Measurements from ENCODE around the gene PSENEN. TPM values are rescaled to one million over a fixed set of nuclear protein-coding genes. Genes with fewer than 3 reads are reported as not detected.

PSENEN gene
- total RNA-seq (2021) = 69.7 and 77.7 TPM in 2 replicates
- long read RNA-seq, transcript PSENEN-202 (4 exons, 1,661 nt) = major isoform, 9 of 18 reads
- long read RNA-seq, partial matches to known transcripts = 5 of 18 reads
- long read RNA-seq, other reads (novel, unspliced or antisense) = 3 of 18 reads

DNA sequence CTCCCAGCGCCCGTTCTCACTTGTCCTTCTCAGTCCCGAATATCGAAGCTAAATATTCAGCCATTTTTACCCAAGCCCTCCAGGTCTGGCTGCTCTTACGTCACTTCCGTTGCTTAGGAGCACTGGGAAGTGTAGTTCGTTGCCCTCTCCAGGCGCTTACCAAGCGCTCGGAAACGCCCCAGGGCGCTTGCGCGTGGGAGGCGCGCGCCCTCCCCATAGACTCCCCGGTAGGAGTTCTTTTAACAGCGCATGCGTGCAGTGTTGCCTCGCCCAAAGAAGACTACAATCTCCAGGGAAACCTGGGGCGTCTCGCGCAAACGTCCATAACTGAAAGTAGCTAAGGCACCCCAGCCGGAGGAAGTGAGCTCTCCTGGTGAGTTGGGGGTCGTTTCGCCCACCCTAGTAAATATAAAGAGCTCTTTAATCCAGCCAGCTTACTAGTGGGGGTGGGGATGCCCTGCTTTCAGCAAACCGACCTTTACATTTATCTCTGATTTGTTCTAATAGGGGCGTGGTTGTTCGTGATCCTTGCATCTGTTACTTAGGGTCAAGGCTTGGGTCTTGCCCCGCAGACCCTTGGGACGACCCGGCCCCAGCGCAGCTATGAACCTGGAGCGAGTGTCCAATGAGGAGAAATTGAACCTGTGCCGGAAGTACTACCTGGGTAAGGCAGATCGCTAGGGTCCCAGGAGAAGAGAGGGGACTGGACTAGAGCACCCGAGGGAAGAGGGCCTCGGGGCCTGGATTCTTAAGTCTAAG is at the start of gene PSENEN, which contains the start of gene U2AF1L4:
Gene PSENEN, plus strand, starts transcription at position 324 of the 759 bp plus-strand sequence. Its CDS starts 280 bp downstream, at position 604.
Gene U2AF1L4, minus strand, starts transcription at position 91 of the 759 bp plus-strand sequence. Its CDS starts 27 bp downstream, at position 64.
- Histone ChIP-seq H3K4me1 (ENCODE audit: insufficient read depth, low read length) (peaks cover 4% of the 10 kb centered on the region; the same call in 1 of the 2 replicates), H3K27me3 (ENCODE audit: insufficient read depth, low read length) (no peaks in the 10 kb centered on the region), H3K27ac (ENCODE audit: insufficient read length, low read depth, low read length) (no peak within 1 kb of the TSS), H3K9me3 (ENCODE audit: control insufficient read depth, low read depth, low read length) (no peaks in the 10 kb centered on the region), H3K4me2 (ENCODE audit: insufficient read depth, insufficient read length, low read length) (peak within 1 kb of the TSS; percentile 95), H3K23ac (ENCODE audit: insufficient read length, low read depth, low read length) (no peak within 1 kb of the TSS), H3K4ac (ENCODE audit: low read depth, low read length) (no peak within 1 kb of the TSS), H2BK20ac (ENCODE audit: low read depth, low read length, poor library complexity, severe bottlenecking) (no peak within 1 kb of the TSS), H2AK5ac (ENCODE audit: insufficient read length, low read length) (no peak within 1 kb of the TSS), H2BK5ac (ENCODE audit: insufficient read length, low read length) (no peak within 1 kb of the TSS), H2AFZ (ENCODE audit: low read length) (peak within 1 kb of the TSS; percentile 71), H2BK120ac (ENCODE audit: low read depth, low read length, poor library complexity, severe bottlenecking) (no peak within 1 kb of the TSS), H3K79me2 (ENCODE audit: insufficient read depth, low read length) (no peaks in the 10 kb centered on the region), H2BK15ac (ENCODE audit: low read depth, low read length) (no peak within 1 kb of the TSS), H3K56ac (ENCODE audit: insufficient read length, low read depth, low read length) (no peak within 1 kb of the TSS), H4K91ac (ENCODE audit: insufficient read length, low read depth, low read length) (no peak within 1 kb of the TSS), H4K8ac (replicated peaks; ENCODE audit: insufficient read length, low read depth, low read length) (no peak within 1 kb of the TSS), H3K14ac (ENCODE audit: insufficient read depth, low read length) (peak within 1 kb of the TSS; percentile 79), H2BK12ac (ENCODE audit: insufficient read length, low read depth, low read length) (no peak within 1 kb of the TSS), H3K79me1 (ENCODE audit: insufficient read depth, low read depth, low read length, poor library complexity, severe bottlenecking) (peaks cover 3% of the 10 kb centered on the region), H3K9ac (ENCODE audit: extremely low read depth, insufficient read length, low read length) (peak within 1 kb of the TSS; percentile 71), H3K23me2 (ENCODE audit: insufficient read length, low read depth, low read length, poor library complexity, severe bottlenecking) (peaks cover 16% of the 10 kb centered on the region), H4K20me1 (ENCODE audit: control insufficient read depth, insufficient read depth, insufficient read length) (no peaks in the 10 kb centered on the region), H4K5ac (ENCODE audit: insufficient read length, low read depth, low read length) (no peak within 1 kb of the TSS), H3K18ac (ENCODE audit: insufficient read length, low read depth, low read length) (peak within 1 kb of the TSS; percentile 61), H3T11ph (ENCODE audit: low read length) (no peak within 1 kb of the TSS)
- peaks cover 3 to 17% (median 5%) of the 10 kb centered on the region in 3 experiments; a peak in 4 of 7 replicates for H3K36me3 Mint-ChIP-seq (ENCODE audit: insufficient read depth in 1 of 3, low read depth in 3 of 3)
- H3K4me1 Mint-ChIP-seq = peaks cover 20 to 38% of the 10 kb centered on the region in 2 experiments
- peak within 1 kb of the TSS; percentile 100 for H3K27ac Mint-ChIP-seq
- TF ChIP-seq, protein P1, sequence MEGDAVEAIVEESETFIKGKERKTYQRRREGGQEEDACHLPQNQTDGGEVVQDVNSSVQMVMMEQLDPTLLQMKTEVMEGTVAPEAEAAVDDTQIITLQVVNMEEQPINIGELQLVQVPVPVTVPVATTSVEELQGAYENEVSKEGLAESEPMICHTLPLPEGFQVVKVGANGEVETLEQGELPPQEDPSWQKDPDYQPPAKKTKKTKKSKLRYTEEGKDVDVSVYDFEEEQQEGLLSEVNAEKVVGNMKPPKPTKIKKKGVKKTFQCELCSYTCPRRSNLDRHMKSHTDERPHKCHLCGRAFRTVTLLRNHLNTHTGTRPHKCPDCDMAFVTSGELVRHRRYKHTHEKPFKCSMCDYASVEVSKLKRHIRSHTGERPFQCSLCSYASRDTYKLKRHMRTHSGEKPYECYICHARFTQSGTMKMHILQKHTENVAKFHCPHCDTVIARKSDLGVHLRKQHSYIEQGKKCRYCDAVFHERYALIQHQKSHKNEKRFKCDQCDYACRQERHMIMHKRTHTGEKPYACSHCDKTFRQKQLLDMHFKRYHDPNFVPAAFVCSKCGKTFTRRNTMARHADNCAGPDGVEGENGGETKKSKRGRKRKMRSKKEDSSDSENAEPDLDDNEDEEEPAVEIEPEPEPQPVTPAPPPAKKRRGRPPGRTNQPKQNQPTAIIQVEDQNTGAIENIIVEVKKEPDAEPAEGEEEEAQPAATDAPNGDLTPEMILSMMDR (conservative IDR thresholded peaks at IDR 0.05) = no peak
- H3K27me3 Mint-ChIP-seq (ENCODE audit: low read depth) = no peaks in the 10 kb centered on the region
- peak; percentile 98 for DNase-seq
- whole genome bisulfite sequencing (ENCODE audit: extremely low coverage, insufficient read length, low lambda C conversion rate) = no CpG with 5 or more reads among the region's 40 CpGs
- H3K9me3 Mint-ChIP-seq = no peaks in the 10 kb centered on the region
- peak within 1 kb of the TSS; percentile 96 for H3K4me3 Mint-ChIP-seq
